Stomach (tissue), 9 donors: Measurements from ENCODE around the gene STPG2. TPM values are rescaled to one million over a fixed set of nuclear protein-coding genes. Genes with fewer than 3 reads are reported as not detected.
A peak's percentile ranks its signal among the peaks of the same experiment; 100 is the strongest.
"Not testable (repeated sequence)": the region's sequence is repeated elsewhere in the genome, so short reads cannot be mapped to it uniquely, and the experiment has no call there.

ENCODE experiments used
- DNase-seq, 2 donors: peaks; one replicate each; pipeline versions ENCODE4 v3.0.0 to v3.0.0-alpha.2; 2013 to 2019
- H3K27ac ChIP-seq, 5 donors: fragments of 200-600 bp in 4 of 5; sonication (generic) in 4 of 5; one replicate each; pipeline ENCODE4 v1.5.1; 2013 to 2019; ENCODE audit warnings: mild to moderate bottlenecking in 1 of 5, moderate library complexity in 1 of 5
- H3K27me3 ChIP-seq, 3 donors: fragments of 200-600 bp; sonication (generic); one replicate each; pipeline ENCODE4 v1.5.1; 2017 to 2019; ENCODE audit warnings: mixed run types in 1 of 3
- H3K36me3 ChIP-seq, 4 donors: fragments of 200-600 bp; sonication (generic); 1 replicate in 3 of 4; 2 replicates in 1 of 4; pipeline ENCODE4 v1.5.1; 2016 to 2019
- H3K4me1 ChIP-seq, 4 donors: fragments of 200-600 bp; sonication (generic); one replicate each; pipeline ENCODE4 v1.5.1; 2016 to 2019
- H3K4me3 ChIP-seq, 4 donors: fragments of 200-600 bp; sonication (generic) in 3 of 4; one replicate each; pipeline ENCODE4 v1.5.1; 2016 to 2019; ENCODE audit warnings: mild to moderate bottlenecking in 1 of 4
- H3K9me3 ChIP-seq, 4 donors: fragments of 200-600 bp; sonication (generic); one replicate each; pipeline ENCODE4 v1.5.1; 2016 to 2019
- EP300 ChIP-seq: sonication (generic); formaldehyde crosslinking; IDR thresholded peaks from one replicate; pipeline ENCODE4 v1.6.1; 2017; ENCODE audit warnings: antibody characterized with exemption
- POLR2A ChIP-seq, 4 donors: fragments of 450-650 bp; IDR thresholded peaks; one replicate each; pipeline ENCODE4 v1.6.1; 2016; ENCODE audit warnings: antibody characterized with exemption in 4 of 4, control low read depth in 2 of 4, mild to moderate bottlenecking in 1 of 4, moderate library complexity in 1 of 4
- POLR2AphosphoS5 ChIP-seq, 3 donors: sonication (generic); formaldehyde crosslinking; IDR thresholded peaks; one replicate each; pipeline ENCODE4 v1.6.1; 2016; ENCODE audit warnings: antibody characterized with exemption in 3 of 3
- WGBS, 5 donors: extraction: QIAGEN DNeasy Blood & Tissue Kit in 3 of 5; methylation state at CpG; one replicate each; pipeline versions ENCODE4 v1.1.5 to v1.1.7; 2013 to 2018; 5-methylcytosine and 5-hydroxymethylcytosine counted together
- intact Hi-C: fragments of 100-400 bp; cut with DNase I; formaldehyde crosslinking; loops from one replicate; pipeline ENCODE4 v1.15.1; 2023; ENCODE audit warnings: low total_unique reads
- polyA plus RNA-seq, 3 donors: library from polyadenylated mRNA; stranded (reverse); fragments of 200-250 nt; gene quantifications; one replicate each; pipeline ENCODE4 v1.2.3, GENCODE V29; 2013
- total RNA-seq, 5 donors: library from RNA; depleted of rRNA; stranded (reverse); fragments of >200 nt; gene quantifications; one replicate each; pipeline versions ENCODE4 v1.1.0 to v1.2.3, GENCODE V29; 2014 to 2016
- TF ChIP-seq, protein P1 (sequence below), 7 experiments: fragments of 450-650 bp in 4 of 7; fragments of 200-600 bp in 3 of 7; sonication (generic) in 3 of 7; IDR thresholded peaks; one replicate each; pipeline ENCODE4 v1.5.1; 2016 to 2019; ENCODE audit warnings: antibody characterized with exemption in 7 of 7, control low read depth in 2 of 7, mild to moderate bottlenecking in 1 of 7
- donor health status: healthy with polysubstance abuse.
- donor health status: Bipolar disorder and iron deficiency.
- donor health status: healthy.

Gene STPG2
- total and polyA plus RNA-seq, 8 donors: 0.05 to 0.89 (median 0.49) TPM; not detected in 4

DNA sequence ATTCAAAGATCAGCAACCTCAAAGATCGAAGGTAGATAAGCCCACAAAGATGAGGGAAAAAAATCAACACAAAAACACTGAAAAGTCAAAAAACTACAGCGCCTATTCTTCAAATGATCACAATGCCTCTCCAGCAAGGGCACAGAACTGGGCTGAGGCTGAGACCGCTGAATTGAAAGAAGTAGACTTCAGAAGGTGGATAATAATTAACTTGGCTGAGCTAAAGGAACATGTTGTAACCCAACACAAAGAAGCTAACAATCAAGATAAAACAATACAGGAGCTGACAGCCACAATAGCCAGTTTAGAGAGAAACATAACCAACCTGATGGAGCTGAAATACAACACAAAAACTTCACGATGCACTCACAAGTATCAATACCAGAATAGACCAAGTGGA, 231.1 kb downstream of the STPG2 start:
- H3K27me3 ChIP-seq: no peaks in the 10 kb centered on the region
- H3K27ac ChIP-seq: no peak overlapping the region
- TF ChIP-seq EP300: no peak
- TF ChIP-seq, protein P1, sequence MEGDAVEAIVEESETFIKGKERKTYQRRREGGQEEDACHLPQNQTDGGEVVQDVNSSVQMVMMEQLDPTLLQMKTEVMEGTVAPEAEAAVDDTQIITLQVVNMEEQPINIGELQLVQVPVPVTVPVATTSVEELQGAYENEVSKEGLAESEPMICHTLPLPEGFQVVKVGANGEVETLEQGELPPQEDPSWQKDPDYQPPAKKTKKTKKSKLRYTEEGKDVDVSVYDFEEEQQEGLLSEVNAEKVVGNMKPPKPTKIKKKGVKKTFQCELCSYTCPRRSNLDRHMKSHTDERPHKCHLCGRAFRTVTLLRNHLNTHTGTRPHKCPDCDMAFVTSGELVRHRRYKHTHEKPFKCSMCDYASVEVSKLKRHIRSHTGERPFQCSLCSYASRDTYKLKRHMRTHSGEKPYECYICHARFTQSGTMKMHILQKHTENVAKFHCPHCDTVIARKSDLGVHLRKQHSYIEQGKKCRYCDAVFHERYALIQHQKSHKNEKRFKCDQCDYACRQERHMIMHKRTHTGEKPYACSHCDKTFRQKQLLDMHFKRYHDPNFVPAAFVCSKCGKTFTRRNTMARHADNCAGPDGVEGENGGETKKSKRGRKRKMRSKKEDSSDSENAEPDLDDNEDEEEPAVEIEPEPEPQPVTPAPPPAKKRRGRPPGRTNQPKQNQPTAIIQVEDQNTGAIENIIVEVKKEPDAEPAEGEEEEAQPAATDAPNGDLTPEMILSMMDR (IDR thresholded peaks at IDR 0.05): no peak
- peaks cover 0 to 16% (median 2%) of the 10 kb centered on the region in 4 donors for H3K9me3 ChIP-seq
- WGBS, 5 donors: 43 to 63% (median 48%) methylated on average over 4 of the region's 4 CpGs
- H3K4me3 ChIP-seq: no peak overlapping the region
- H3K36me3 ChIP-seq: no peaks in the 10 kb centered on the region
- DNase-seq: peak; percentile 22 to 25
- H3K4me1 ChIP-seq: no peaks in the 10 kb centered on the region
- intact Hi-C loops: no loop called here

DNA sequence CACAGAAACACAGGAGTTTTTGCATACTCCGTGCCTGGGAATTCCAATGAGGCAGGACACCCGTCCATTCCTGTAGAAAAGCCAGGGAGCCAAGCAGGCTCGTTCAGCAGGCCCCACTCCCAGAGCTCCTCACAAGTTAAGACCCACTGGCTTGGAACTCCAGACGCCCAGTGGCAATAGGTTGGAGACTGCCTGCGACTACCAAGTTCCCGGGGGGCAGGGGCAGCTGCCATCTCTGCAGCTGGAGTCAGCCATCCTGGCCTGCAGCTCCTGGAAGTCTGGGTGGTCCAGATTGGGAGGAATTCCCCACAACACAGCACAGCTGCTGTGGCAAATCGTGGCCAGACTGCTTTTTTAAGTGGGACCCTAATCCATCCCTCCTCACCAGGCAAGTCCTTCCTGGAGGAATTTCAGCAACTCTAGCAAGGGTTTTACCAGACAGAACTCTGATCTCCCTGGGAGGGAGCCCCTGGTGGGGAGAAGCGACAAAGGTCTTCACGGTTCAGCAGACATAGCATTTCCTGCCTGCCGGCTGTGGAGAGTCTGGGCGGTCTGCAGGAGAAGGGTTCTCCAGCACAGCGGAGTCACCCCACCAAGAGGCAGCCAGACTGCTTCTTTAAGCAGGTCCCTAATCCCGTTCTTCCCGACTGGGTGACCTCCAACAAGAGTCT, 231.9 kb downstream of the STPG2 start:
- TF ChIP-seq POLR2AphosphoS5 (IDR thresholded peaks at IDR 0.05): no peak
- TF ChIP-seq, protein P1 (IDR thresholded peaks at IDR 0.05): no peak
- no peak for TF ChIP-seq EP300
- no peak for TF ChIP-seq POLR2A (IDR thresholded peaks at IDR 0.05)
- 74 to 84% (median 80%) methylated on average over 13 to 14 of the region's 14 CpGs for WGBS, 5 donors
- Histone ChIP-seq H3K4me1 (no peaks in the 10 kb centered on the region), H3K36me3 (no peaks in the 10 kb centered on the region), H3K27me3 (no peaks in the 10 kb centered on the region), H3K9me3 (peaks cover 0 to 10% (median 2%) of the 10 kb centered on the region in 4 donors), H3K4me3 (no peak overlapping the region), H3K27ac (no peak overlapping the region)
- no peak for DNase-seq
- intact Hi-C loops: no loop called here

DNA sequence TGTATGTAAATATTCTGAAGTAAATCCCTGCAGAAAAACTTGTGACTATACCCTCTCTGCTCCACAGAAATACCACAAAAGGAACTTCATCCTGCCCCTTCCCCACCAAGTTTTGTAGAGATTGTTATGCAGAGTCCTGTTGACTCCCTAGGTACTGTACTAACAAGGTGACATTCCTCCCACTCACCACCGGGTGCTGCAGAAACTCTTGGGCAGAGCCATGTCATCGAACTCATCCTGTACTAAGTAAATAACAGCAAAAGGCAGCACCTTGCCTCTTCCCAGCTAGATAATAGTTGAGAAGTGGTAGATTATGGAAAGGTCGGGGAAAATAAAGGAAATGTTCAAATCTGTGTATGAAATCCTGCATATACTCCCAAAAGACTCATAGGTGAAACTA, 233.3 kb downstream of the STPG2 start:
- H3K27ac ChIP-seq: no peak overlapping the region
- no peaks in the 10 kb centered on the region for H3K36me3 ChIP-seq
- TF ChIP-seq, protein P1 (IDR thresholded peaks at IDR 0.05): no peak
- TF ChIP-seq EP300: no peak
- TF ChIP-seq POLR2AphosphoS5 (IDR thresholded peaks at IDR 0.05): no peak
- TF ChIP-seq POLR2A (IDR thresholded peaks at IDR 0.05): no peak
- intact Hi-C loops: no loop called here
- H3K9me3 ChIP-seq: peaks cover 0 to 3% (median under 1%) of the 10 kb centered on the region in 4 donors
- no peak overlapping the region for H3K4me3 ChIP-seq
- H3K4me1 ChIP-seq: no peaks in the 10 kb centered on the region
- WGBS, 5 donors: 45 to 53% (median 50%) methylated on average over 3 of the region's 3 CpGs
- DNase-seq: no peak
- no peaks in the 10 kb centered on the region for H3K27me3 ChIP-seq

DNA sequence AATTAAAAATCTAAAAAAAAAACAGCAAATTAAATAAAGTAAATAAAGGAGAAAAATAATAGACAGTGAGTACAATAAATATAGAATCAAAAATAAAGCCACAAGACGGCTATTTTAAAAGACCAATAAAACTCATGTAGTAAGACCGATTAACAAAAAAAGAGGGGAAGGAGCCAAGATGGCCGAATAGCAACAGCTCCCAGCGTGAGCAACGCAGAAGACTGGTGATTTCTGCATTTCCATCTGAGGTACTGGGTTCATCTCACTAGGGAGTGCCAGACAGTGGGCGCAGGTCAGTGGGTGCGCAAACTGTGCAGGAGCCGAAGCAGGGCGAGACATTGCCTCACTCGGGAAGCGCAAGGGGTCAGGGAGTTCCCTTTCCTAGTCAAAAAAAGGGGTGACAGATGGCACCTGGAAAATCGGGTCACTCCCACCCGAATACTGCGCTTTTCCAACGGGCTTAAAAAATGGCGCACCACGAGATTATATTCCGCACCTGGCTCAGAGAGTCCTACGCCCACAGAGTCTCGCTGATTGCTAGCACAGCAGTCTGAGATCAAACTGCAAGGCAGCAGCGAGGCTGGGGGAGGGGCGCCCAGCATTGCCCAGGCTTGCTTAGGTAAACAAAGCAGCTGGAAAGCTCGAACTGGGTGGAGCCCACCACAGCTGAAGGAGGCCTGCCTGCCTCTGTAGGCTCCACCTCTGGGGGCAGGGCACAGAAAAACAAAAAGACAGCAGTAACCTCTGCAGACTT, 239.7 kb downstream of the STPG2 start:
- H3K27ac ChIP-seq, intact Hi-C loops, H3K4me3 ChIP-seq, H3K4me1 ChIP-seq, H3K27me3 ChIP-seq, H3K36me3 ChIP-seq, DNase-seq: not testable (repeated sequence)
- 86 to 89% (median 88%) methylated on average over 21 to 23 of the region's 23 CpGs for WGBS, 5 donors
- peaks cover 0 to 22% (median 7%) of the 10 kb centered on the region in 4 donors for H3K9me3 ChIP-seq

DNA sequence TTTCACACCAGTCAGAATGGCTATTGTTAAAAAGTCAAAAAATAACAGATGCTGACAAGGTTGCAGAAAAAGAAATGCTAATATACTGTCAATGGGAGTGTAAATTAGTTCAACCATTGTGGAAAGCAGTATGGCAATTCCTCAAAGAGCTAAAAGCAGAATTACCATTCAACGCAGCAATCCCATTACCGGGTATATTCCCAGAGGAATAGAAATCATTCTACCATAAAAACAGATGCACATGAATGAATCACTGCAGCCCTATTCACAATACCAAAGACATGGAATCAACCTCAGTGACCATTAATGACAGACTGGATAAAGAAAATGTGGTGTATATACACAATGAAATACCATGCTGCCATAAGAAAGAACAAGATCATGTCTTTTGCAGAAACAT, 243.0 kb downstream of the STPG2 start:
- 49 to 94% (median 91%) methylated on average over 2 of the region's 2 CpGs for WGBS, 5 donors
- H3K27ac ChIP-seq: no peak overlapping the region
- intact Hi-C loops: no loop called here
- H3K4me1 ChIP-seq: no peaks in the 10 kb centered on the region
- no peaks in the 10 kb centered on the region for H3K27me3 ChIP-seq
- TF ChIP-seq POLR2A (IDR thresholded peaks at IDR 0.05): no peak
- TF ChIP-seq, protein P1 (IDR thresholded peaks at IDR 0.05): no peak
- TF ChIP-seq EP300: no peak
- no peak for TF ChIP-seq POLR2AphosphoS5 (IDR thresholded peaks at IDR 0.05)
- H3K4me3 ChIP-seq: no peak overlapping the region
- H3K9me3 ChIP-seq: peaks cover 0 to 22% (median 7%) of the 10 kb centered on the region in 4 donors
- H3K36me3 ChIP-seq: no peaks in the 10 kb centered on the region
- no peak for DNase-seq
